Hematopoietic multipotent progenitor cell (in vitro differentiated cells): Measurements from ENCODE around the gene DAGLB. TPM values are rescaled to one million over a fixed set of nuclear protein-coding genes. Genes with fewer than 3 reads are reported as not detected.
A peak's percentile ranks its signal among the peaks of the same experiment; 100 is the strongest.
"Not testable (repeated sequence)": the region's sequence is repeated elsewhere in the genome, so short reads cannot be mapped to it uniquely, and the experiment has no call there.

Experiments
- DNase-seq, 3 donors: peaks; one replicate each; pipeline ENCODE4 v3.0.0-alpha.2; 2011 to 2015; ENCODE audit warnings: low read depth in 2 of 3, low spot score in 2 of 3
- total RNA-seq: library from RNA; depleted of rRNA; stranded (reverse); fragments of >200 nt; gene quantifications from one replicate; pipeline ENCODE4 v1.2.3, GENCODE V29; 2012

Gene DAGLB
- total RNA-seq, 1 donor = 55.2 TPM

- DNase-seq = not testable (repeated sequence)
Observed at GRCh38 chr7:6463609-6464008, 15.9 kb upstream of the DAGLB start.

DNA sequence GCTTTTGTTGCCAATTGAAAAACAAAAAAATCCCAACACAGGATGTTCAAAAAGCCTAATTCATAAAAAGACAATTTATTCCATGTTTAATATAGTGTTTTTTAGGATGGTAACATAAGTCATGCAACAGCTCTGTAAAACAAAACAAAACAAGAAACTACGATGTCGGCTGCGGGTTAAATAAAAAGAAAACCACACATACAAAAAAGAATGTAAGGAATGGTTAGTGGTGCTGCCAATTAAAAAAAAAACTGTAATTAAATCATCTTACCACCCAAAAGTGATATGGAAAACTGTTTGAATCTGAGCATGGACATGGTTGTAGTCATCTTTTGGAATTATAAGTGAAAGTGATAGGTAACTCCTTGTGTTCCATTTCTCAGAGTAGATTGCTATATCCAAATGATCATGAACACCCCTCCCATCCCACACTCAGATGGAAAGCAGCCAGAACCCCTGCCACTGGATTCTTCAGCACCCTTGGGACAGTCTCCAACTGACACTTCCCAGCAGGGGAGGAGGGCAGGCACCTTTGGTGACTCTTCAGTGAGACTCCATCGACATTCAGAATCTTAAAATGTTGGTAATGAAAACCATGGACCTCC, 14.3 kb upstream of the DAGLB start:
- no peak for DNase-seq

GRCh38 chr7:6460990-6461584, 13.3 kb upstream of the DAGLB start:
- no peak for DNase-seq

DNA sequence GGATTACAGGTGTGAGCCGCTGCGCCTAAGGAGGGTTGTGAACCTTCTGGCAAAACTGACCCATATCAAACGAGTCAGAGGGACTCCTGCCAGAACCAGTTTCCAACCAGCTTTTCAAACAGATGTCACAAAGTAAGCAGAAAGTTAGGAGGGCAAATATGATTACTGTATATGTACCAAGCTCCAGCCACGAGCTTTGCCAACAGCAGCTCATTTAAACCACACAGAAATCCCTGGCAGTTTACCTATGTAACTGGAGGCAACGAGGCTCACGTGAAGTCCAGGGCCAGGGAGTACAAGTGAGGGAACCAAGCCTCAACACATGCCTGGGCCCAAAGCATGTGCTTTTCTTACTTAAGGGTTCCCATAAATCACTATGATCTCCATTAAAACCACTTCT, 12.5 kb upstream of the DAGLB start:
- no peak for DNase-seq

DNA sequence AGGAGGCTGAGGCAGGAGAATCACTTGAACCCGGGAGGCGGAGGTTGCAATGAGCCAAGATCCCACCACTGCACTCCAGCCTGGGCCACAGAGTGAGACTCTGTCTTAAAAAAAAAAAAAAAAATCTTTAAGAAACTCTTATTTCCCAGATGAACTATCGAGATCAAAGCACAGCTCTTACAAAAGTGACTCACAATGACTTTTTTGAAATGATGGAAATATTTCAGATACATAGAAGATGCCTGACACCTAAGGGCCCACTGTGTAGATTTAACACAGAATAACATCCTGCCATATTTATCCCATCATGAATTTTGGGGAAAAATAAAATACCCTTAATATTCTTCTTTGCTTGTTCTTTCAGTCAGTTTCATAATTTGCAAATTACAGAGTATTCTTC, 10.9 kb upstream of the DAGLB start:
- not testable (repeated sequence) for DNase-seq

GRCh38 chr7:6453734-6454133, 6.0 kb upstream of the DAGLB start:
- DNase-seq = no peak

- DNase-seq = peak in 2 of 3 donors; percentile 58 to 72
Observed at GRCh38 chr7:6451224-6451705, 3.5 kb upstream of the DAGLB start.

GRCh38 chr7:6450591-6450990, 2.8 kb upstream of the DAGLB start:
- DNase-seq = not testable (repeated sequence)

GRCh38 chr7:6449884-6450283, 2.1 kb upstream of the DAGLB start:
- not testable (repeated sequence) for DNase-seq

- no peak for DNase-seq
Observed at GRCh38 chr7:6448943-6449543, 1.3 kb upstream of the DAGLB start.

DNA sequence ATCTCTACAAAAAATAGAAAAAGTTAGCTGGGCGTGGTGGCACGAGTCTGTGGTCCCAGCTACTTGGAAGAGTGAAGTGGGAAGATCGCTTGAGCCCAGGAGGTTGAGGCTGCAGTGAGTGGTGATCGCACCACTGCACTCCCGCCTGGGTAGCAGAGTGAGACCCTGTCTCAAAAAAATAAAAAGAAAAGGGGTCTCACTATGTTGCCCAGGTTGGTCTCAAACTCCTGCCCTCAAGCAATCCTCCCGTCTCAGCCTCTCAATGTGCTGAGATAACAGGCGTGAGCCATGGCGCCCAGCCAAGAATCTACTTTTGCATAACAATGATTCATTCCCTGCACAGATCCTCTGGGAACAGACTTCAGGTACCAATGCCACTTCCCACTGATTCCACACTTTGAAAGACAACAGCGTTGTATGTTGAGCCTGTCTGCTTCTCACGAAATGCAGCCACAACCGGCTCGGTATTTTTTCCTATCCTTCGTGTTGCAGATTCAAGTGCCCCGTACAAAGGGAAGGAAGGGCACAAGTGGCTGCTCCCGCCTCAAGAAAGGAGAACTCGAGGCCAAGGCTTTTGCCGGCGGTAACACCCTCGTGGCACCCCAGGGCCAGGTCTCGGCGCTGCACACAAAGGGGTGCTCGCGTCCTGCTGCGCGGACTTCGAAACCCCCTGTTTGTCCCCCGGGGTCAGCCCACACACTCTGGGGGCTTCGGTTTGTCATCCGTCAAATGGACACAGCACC, 745 bp downstream of the DAGLB start:
- peak in 2 of 3 donors; percentile 62 to 76 for DNase-seq

- no peak for DNase-seq
Observed at GRCh38 chr7:6444516-6445269, 3.1 kb downstream of the DAGLB start.

DNA sequence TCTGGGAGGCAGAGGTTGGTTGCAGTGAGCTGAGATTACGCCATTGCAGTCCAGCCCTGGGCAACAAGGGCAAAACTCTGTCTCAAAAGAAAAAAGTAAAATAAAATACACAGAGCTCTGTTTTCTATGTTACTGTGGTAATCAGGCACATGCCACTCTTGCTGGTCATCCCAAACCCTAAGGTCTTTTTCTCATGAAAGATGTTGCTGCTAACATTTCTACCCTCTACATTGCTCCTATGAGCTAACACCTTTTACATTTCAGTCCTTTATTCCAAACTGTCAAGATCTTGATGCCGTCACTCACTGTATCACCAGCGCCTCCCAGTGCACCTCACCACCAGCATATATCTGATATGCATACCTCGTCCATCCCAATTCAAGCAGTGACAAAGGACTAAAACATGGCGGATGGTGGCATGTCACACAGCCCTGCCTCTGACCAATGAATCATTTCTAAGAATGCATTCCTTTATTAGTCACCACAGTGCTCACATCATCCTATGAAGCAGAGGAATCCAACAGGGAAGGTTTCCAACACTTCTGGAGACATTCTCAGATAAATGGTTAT, 4.3 kb downstream of the DAGLB start:
- DNase-seq = no peak

DNA sequence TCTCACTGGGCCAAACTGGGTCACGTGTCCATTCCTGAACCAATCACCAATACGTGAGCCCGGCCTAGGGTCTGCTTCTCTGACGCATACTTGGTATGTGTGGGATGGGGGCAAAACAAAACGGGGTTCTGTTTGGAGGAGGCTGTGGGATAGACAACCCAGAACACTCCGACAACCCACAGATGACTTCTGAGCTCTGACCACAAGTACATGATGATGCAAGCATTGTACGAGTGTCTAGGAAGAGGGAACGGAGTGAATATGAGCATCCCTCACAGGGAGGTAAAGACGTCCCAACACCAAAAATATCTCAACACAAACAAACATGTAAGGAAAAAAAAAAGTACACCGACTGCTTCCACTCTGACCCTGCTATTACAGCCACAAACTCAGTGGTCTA, 5.6 kb downstream of the DAGLB start:
- no peak for DNase-seq

DNA sequence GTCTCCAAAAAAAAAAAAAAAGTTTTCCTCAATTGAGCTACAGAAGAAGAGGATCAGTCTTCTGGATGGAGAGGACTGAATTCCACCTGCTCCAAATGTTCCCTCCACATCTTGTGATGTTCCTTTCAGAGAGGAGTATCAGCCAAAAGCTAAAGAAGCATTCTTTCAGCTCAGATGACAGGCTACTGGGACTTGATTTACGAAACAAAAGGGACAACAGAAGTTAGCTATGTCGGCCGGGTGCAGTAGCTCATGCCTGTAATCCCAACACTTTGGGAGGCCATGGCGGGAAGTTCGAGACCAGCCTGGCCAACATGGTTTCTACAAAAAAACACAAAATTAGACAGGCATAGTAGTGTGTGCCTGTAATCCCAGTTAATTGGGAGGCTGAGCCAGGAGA, 7.4 kb downstream of the DAGLB start:
- DNase-seq = no peak

DNA sequence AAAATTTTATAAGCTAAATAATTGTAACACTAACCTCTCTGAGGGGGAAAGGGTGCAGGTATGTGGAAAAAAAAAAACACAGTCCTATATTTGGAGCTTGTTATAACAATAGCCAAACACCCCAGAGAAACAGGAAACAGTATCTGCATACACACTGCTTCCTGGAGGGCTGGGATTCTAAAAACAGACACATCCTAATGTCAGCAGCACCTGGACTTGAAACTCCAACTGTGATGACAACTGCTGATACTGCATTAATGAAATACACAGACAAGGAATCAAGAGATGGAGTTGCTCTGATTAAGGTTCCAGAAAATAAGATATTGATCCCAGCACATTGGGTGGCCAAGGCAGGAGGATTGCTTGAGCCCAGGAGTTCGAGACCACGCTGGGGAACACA, 9.3 kb downstream of the DAGLB start:
- DNase-seq = peak in 2 of 3 donors; percentile 44 to 80

DNA sequence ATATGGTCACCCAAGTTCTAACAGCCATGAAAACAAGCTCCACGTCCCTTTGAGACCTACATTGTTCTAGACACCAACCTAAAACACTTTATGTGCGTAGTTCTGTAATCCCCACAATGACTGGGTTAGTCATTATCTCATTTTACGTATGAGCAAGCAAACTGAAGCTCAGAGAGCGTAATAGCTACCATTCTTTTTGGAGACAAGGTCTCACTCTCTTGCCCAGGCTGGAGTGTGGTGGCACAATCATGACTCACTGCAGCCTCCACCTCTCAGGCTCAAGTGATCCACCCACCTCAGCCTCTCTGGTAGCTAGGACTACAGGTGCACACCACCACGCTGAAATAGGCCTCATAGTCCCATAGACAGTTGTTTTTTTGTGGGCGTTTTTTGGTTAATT, 10.5 kb downstream of the DAGLB start:
- DNase-seq = no peak

GRCh38 chr7:6436385-6436685, 11.4 kb downstream of the DAGLB start:
- DNase-seq = peak in 2 of 3 donors; percentile 62 to 78

DNA sequence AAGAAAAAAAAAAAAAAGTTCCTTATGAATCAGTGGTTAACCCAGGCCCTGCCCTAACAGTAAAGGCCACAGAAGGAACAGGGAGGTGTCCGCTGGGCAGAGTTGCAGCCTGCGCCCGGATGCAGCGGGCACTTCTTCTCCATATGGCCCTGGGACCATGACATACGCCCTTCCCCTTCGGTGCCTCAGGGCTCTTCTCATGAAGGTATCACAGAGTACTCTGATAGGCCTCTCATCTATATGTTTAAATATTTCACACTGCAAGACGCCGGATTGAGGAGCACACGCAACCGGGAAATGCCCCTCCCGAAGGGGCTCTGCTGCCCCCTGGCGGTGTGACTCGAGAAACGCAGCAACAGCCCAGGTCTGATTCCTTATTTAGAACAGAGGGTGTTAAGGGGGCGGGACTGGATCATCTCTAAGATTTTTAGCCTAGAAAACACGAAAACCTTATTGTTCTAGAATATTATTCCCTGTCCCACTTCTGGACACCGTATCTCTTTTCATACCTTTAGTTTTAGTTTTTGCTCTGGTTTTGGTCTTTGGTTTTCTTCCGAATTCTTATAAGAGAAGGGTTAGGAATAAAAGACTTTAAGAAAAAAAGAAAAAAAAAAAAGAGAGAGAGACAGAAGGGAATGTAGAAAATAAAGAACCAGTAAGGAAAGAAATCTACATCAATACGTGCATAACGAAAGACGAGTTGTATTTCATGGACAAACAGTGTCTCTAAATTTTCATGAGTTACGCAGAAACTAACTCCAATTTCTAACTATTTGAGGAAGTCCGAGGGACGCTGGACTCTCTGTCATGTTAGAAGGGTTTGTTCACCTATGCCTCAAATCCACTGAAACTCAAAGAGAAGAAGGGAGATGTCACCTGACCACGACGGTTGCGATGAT, 12.0 kb downstream of the DAGLB start:
- peak; percentile 77 to 92 (median 83) for DNase-seq
